ENCODE results near the gene DDX23. TPM values are rescaled to one million over a fixed set of nuclear protein-coding genes. Genes with fewer than 3 reads are reported as not detected.
A peak's percentile ranks its signal among the peaks of the same experiment; 100 is the strongest.

The DDX23 gene
- total RNA-seq, 2 experiments from 2014 or later = 115 to 125 TPM

GRCh38 chr12:48788524-48788853 lies 63.5 kb downstream of the DDX23 start:
- CTCF ChIA-PET = no interaction called here

GRCh38 chr12:48787791-48788523 lies 64.0 kb downstream of the DDX23 start:
- H3K9me3 Mint-ChIP-seq = no peaks in the 10 kb centered on the region
- DNase-seq = no peak
- H3K4me1 Mint-ChIP-seq (ENCODE audit: low read depth) = peaks cover 4% of the 10 kb centered on the region
- CTCF ChIA-PET = no interaction called here
- H3K27me3 Mint-ChIP-seq (ENCODE audit: low read depth) = peaks cover 41% of the 10 kb centered on the region
- no peak overlapping the region for H3K27ac Mint-ChIP-seq
- intact Hi-C loops (cut with micrococcal nuclease) = no loop called here
- H3K36me3 Mint-ChIP-seq (ENCODE audit: low read depth) = no peaks in the 10 kb centered on the region
- H3K4me3 Mint-ChIP-seq = peak overlapping the region; percentile 48

More at GRCh38 chr12:48788524-48788853, 63.5 kb downstream of the DDX23 start:
- H3K27ac Mint-ChIP-seq = no peak overlapping the region
- H3K4me3 Mint-ChIP-seq = peak overlapping the region; percentile 64
- no peaks in the 10 kb centered on the region for H3K9me3 Mint-ChIP-seq
- intact Hi-C loops (cut with micrococcal nuclease) = no loop called here
- no peaks in the 10 kb centered on the region for H3K36me3 Mint-ChIP-seq (ENCODE audit: low read depth)
- no peak for DNase-seq
- peaks cover 4% of the 10 kb centered on the region for H3K4me1 Mint-ChIP-seq (ENCODE audit: low read depth)
- H3K27me3 Mint-ChIP-seq (ENCODE audit: low read depth) = peaks cover 40% of the 10 kb centered on the region

GRCh38 chr12:48786591-48787544 lies 65.1 kb downstream of the DDX23 start:
- Mint-ChIP-seq H3K27me3 (ENCODE audit: low read depth) (peaks cover 41% of the 10 kb centered on the region), H3K4me3 (no peak overlapping the region), H3K27ac (no peak overlapping the region), H3K36me3 (ENCODE audit: low read depth) (no peaks in the 10 kb centered on the region), H3K9me3 (no peaks in the 10 kb centered on the region), H3K4me1 (ENCODE audit: low read depth) (peaks cover 4% of the 10 kb centered on the region)
- DNase-seq = no peak
- intact Hi-C loops (cut with micrococcal nuclease) = no loop called here
- CTCF ChIA-PET = no interaction called here

DNA sequence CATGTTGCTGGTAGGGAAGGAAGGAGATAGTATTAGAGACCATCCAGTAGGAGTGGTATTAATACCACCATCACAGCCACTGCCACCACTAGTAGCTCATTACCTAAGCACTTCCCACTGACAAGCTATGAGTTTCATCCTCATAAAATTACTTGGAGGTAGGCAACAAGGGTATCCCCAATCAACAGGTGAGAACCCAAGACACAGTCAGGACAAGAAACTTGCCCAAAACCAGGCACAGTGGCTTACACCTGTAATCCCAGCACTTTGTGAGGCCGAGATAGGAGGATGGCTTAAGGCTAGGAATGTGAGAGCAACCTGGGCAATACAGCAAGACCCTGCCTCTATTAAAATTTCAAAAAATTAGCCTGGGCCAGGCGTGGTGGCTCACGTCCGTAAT lies 68.5 kb downstream of the DDX23 start:
- Mint-ChIP-seq H3K4me1 (ENCODE audit: low read depth) (peaks cover 2% of the 10 kb centered on the region), H3K9me3 (no peaks in the 10 kb centered on the region), H3K4me3 (no peak overlapping the region), H3K36me3 (ENCODE audit: low read depth) (no peaks in the 10 kb centered on the region), H3K27ac (no peak overlapping the region), H3K27me3 (ENCODE audit: low read depth) (peaks cover 27% of the 10 kb centered on the region)
- DNase-seq = no peak
- intact Hi-C loops (cut with micrococcal nuclease) = no loop called here
- CTCF ChIA-PET = no interaction called here

DNA sequence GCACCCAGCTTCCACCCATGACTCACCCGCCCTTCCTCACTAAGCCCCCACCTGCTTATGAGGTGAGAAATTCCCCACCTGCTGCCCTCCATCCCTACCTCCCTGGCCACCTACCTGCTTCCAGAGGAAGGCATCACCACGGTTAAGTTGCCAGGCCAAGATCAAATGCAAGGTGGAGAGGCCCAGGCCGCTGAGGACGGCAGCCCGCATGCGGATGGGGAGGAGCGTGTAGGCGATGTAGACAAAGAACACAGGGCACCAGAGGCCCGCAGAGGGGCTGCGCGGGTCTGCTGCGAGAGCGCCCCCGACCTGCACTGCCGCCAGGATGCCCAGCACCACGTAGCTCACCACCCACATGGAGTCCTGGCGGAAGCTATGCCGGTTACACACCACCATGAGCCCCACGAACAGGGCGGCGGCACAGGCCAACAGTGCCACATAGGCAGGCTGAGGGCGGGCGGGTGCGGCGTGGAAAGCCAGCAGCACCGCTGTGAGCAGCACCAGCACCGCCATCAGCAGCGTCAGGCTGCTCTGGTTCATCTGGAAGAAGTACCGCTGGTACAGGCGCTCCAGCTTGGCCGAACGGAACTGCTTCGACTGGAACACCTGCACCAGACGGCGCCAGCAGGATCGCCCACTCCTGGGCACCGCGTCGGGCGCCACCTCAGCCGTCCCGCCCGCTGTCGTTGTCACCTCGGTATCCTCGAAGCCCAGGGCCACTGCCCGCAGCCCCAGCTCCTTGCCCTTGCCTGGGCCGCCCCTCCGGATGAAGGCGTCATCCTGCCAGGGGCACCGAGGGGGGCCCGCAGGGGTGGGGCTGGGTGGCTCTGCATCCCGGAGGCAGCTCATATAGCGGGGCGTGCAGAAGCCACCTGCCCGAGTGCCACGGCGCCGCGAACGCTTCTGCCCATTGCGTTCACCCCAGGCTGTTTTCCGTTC lies 69.2 kb downstream of the DDX23 start:
- Mint-ChIP-seq H3K4me3 (no peak overlapping the region), H3K27me3 (ENCODE audit: low read depth) (peaks cover 20% of the 10 kb centered on the region), H3K4me1 (ENCODE audit: low read depth) (no peaks in the 10 kb centered on the region), H3K9me3 (no peaks in the 10 kb centered on the region), H3K27ac (no peak overlapping the region), H3K36me3 (ENCODE audit: low read depth) (no peaks in the 10 kb centered on the region)
- intact Hi-C loops (cut with micrococcal nuclease) = no loop called here
- CTCF ChIA-PET = no interaction called here
- no peak for DNase-seq

- Mint-ChIP-seq H3K4me3 (no peak overlapping the region), H3K4me1 (ENCODE audit: low read depth) (no peaks in the 10 kb centered on the region), H3K9me3 (no peaks in the 10 kb centered on the region), H3K27ac (no peak overlapping the region), H3K27me3 (ENCODE audit: low read depth) (peaks cover 13% of the 10 kb centered on the region), H3K36me3 (ENCODE audit: low read depth) (no peaks in the 10 kb centered on the region)
- intact Hi-C loops (cut with micrococcal nuclease) = no loop called here
- CTCF ChIA-PET = no interaction called here
- no peak for DNase-seq
Observed at GRCh38 chr12:48781750-48782456, 70.1 kb downstream of the DDX23 start.

DNA sequence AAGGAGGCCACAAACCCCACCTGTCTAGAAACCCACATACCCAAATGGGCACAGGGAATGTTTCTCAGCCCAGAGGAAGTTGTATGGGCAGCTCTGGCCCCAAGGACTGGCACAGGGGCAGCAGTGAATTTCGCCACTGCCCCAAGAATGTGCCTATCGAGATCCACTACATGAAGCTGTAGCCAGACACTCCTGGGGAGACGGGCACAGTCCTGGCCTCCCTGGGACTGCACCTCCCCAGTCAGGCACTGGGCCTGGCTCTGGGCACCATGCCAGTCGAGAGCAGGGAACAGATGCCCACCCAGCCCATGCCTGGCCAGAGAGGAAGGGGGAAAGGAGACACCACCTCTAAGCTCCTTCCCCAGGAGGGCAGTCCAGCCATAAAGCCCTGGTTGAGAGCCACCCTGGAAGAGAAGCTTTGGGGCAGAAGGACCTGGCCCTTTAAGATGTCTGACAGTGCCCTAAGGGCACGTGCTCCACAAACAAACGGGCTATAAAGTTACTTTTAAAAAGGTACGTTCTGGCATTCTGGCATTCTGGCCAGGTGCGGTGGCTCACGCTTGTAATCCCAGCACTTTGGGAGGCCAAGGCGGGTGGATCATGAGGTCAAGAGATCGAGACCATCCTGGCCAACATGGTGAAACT lies 71.5 kb downstream of the DDX23 start:
- H3K27me3 Mint-ChIP-seq (ENCODE audit: low read depth) = peaks cover 4% of the 10 kb centered on the region
- no peaks in the 10 kb centered on the region for H3K4me1 Mint-ChIP-seq (ENCODE audit: low read depth)
- H3K4me3 Mint-ChIP-seq = no peak overlapping the region
- no peaks in the 10 kb centered on the region for H3K36me3 Mint-ChIP-seq (ENCODE audit: low read depth)
- no peaks in the 10 kb centered on the region for H3K9me3 Mint-ChIP-seq
- no peak overlapping the region for H3K27ac Mint-ChIP-seq
- intact Hi-C loops (cut with micrococcal nuclease) = no loop called here
- no peak for DNase-seq
- CTCF ChIA-PET = interaction anchor here (1.2 to 1.6 kb wide), 2 partner anchors 27 to 163 kb away, joined by 4 to 8 read pairs; no protein-coding TSS in a partner anchor

GRCh38 chr12:48779869-48780268 lies 72.1 kb downstream of the DDX23 start:
- no peaks in the 10 kb centered on the region for H3K9me3 Mint-ChIP-seq
- H3K27ac Mint-ChIP-seq = no peak overlapping the region
- no peaks in the 10 kb centered on the region for H3K4me1 Mint-ChIP-seq (ENCODE audit: low read depth)
- intact Hi-C loops (cut with micrococcal nuclease) = no loop called here
- peaks cover 4% of the 10 kb centered on the region for H3K27me3 Mint-ChIP-seq (ENCODE audit: low read depth)
- H3K36me3 Mint-ChIP-seq (ENCODE audit: low read depth) = no peaks in the 10 kb centered on the region
- CTCF ChIA-PET = interaction anchor here (0.7 to 1.6 kb wide), 5 partner anchors 15 to 162 kb away, joined by 3 to 8 read pairs (median 3); no protein-coding TSS in a partner anchor
- no peak overlapping the region for H3K4me3 Mint-ChIP-seq
- no peak for DNase-seq

Other genes starting within 250 kb of the DDX23 start
- gene KANSL2, start 169.9 kb downstream of the DDX23 start, total RNA-seq = 10 to 100 TPM; 37.9 to 39.1 TPM
- gene CCNT1, start 135.5 kb downstream of the DDX23 start, total RNA-seq = 10 to 100 TPM; 73.8 to 77.0 TPM
- gene ADCY6, start 63.1 kb downstream of the DDX23 start, total RNA-seq = under 1 TPM; 0.05 to 0.15 TPM
- gene CACNB3, start 33.7 kb downstream of the DDX23 start, total RNA-seq = 10 to 100 TPM in 1 of 2 experiments, 1 to 10 TPM in 1; 9.5 to 10.0 TPM
- gene RND1, start 13.7 kb upstream of the DDX23 start, total RNA-seq = 1 to 10 TPM; 6.8 to 7.4 TPM
- 10 to 100 TPM; 49.6 to 59.8 TPM for gene FKBP11, start 73.3 kb upstream of the DDX23 start, total RNA-seq
- gene ARF3, start 105.3 kb upstream of the DDX23 start, total RNA-seq = 10 to 100 TPM; 84.4 to 87.3 TPM
- not detected for gene WNT10B, start 119.6 kb upstream of the DDX23 start, total RNA-seq
- gene WNT1, start 126.2 kb upstream of the DDX23 start, total RNA-seq = not detected
- under 1 TPM; 0.20 to 0.21 TPM for gene DDN, start 147.2 kb upstream of the DDX23 start, total RNA-seq
- gene PRKAG1, start 166.6 kb upstream of the DDX23 start, total RNA-seq = 10 to 100 TPM; 49.4 to 50.9 TPM
- gene KMT2D, start 208.6 kb upstream of the DDX23 start, total RNA-seq = 10 to 100 TPM; 44.9 to 49.0 TPM
- 10 to 100 TPM; 11.8 to 15.2 TPM for gene RHEBL1, start 217.8 kb upstream of the DDX23 start, total RNA-seq
- gene DHH, start 242.6 kb upstream of the DDX23 start, total RNA-seq = under 1 TPM in 1 of 2 experiments, not detected in 1; 0.07 TPM